Right kidney (tissue), 9 donors: Measurements from ENCODE around the gene ZNF655.
"Not testable (repeated sequence)": the region's sequence is repeated elsewhere in the genome, so short reads cannot be mapped to it uniquely, and the experiment has no call there.

ENCODE experiments used
- DNase-seq: peaks from one replicate; pipeline ENCODE4 v3.0.0-alpha.2; 2016
- long read RNA-seq, 8 donors: transcript quantifications; one replicate each; lab custom pipeline, GENCODE V29; 2026

The ZNF655 gene
- long read RNA-seq, donor 1, transcript ZNF655-222 (4 exons, 1,815 nt), result major isoform, 5 of 12 reads
- long read RNA-seq, donor 1, partial matches to known transcripts, result 0 of 12 reads
- long read RNA-seq, donor 1, other reads (novel, unspliced or antisense), result 0 of 12 reads
- long read RNA-seq, donor 2, partial matches to known transcripts, result 0 of 2 reads
- long read RNA-seq, donor 2, other reads (novel, unspliced or antisense), result 0 of 2 reads
- long read RNA-seq, donor 3, full-length matches to known transcripts, result 10 of 10 reads
- long read RNA-seq, donor 3, partial matches to known transcripts, result 0 of 10 reads
- long read RNA-seq, donor 3, other reads (novel, unspliced or antisense), result 0 of 10 reads
- long read RNA-seq, donor 4, full-length matches to known transcripts, result 12 of 12 reads
- long read RNA-seq, donor 4, partial matches to known transcripts, result 0 of 12 reads
- long read RNA-seq, donor 4, other reads (novel, unspliced or antisense), result 0 of 12 reads
- long read RNA-seq, donor 5, full-length matches to known transcripts, result 8 of 8 reads
- long read RNA-seq, donor 5, partial matches to known transcripts, result 0 of 8 reads
- long read RNA-seq, donor 5, other reads (novel, unspliced or antisense), result 0 of 8 reads
- long read RNA-seq, donor 6, transcript ZNF655-222 (4 exons, 1,815 nt), result major isoform, 5 of 15 reads
- long read RNA-seq, donor 6, partial matches to known transcripts, result 0 of 15 reads
- long read RNA-seq, donor 6, other reads (novel, unspliced or antisense), result 0 of 15 reads
- long read RNA-seq, donor 7, full-length matches to known transcripts, result 23 of 23 reads
- long read RNA-seq, donor 7, partial matches to known transcripts, result 0 of 23 reads
- long read RNA-seq, donor 7, other reads (novel, unspliced or antisense), result 0 of 23 reads
- long read RNA-seq, donor 8, full-length matches to known transcripts, result 12 of 12 reads
- long read RNA-seq, donor 8, partial matches to known transcripts, result 0 of 12 reads
- long read RNA-seq, donor 8, other reads (novel, unspliced or antisense), result 0 of 12 reads

DNA sequence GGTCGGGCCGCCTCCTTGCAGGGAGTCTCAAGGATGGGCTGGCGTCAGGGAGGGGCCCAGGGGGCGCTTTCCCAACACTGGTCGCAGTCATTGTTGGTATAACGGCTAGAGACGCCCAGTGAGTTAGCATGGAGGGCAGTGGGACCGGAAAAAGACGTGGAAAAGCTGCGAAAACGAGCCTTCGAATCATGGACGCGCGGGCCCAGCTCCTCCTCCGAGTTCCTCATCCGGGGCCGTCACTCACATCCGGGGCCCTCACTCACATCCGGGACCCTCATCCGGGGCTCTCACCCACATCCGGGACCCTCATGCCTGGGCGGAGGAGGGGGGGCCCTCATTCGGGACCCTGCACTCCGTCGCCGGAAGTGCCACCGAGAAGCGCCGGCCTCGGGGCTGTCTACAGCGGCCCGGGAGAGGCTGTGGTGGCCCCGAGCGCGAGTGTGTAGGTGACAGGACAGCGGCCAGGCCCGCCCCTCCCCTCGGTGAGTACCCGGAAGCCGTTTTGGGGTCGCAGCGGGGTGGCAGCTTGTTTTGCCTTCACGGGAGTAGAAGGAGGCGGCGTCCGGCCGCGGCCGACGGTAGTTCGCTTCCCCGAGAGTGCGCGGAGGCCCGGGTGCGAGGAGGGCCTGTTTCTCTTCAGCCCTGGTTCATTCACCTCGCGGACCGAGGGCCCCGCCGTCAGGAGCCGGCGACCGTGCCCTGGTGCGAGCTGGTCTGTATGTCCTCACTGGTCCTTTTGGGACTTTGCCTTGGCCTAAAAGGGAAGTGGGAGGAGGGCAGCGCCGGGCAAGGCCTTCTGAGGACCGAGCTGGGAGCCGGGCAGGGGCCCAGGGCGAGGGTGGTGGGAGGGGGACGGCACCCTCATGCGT lies at the start of gene ZNF655:
Gene ZNF655, plus strand, starts transcription at position 337 of the 869 bp plus-strand sequence. CDS start 1,918 bp downstream, outside the sequence.
- DNase-seq, result peak; percentile 92

GRCh38 chr7:99514050-99514449 lies 44.4 kb upstream of the ZNF655 start:
- no peak for DNase-seq

DNA sequence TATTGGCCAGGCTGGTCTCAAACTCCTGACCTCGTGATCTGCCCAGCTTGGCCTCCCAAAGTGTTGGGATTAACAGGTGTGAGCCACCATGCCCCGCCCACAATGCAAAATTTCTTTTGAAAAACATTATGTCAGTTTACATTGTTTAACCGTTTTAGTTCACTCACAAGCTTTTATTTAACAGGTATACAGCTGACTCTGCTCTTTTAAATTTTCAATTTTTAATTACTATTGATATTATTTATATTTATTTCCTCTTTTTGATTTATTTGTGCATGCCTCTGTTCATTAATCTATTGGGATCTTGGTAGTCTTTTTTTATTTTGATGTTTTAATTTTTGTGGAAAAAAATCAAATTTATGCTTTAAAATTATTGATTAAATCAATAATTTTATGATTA lies 37.0 kb upstream of the ZNF655 start:
- DNase-seq, result no peak

GRCh38 chr7:99525713-99526440 lies 32.6 kb upstream of the ZNF655 start:
- DNase-seq, result no peak

GRCh38 chr7:99531354-99531765 lies 27.1 kb upstream of the ZNF655 start:
- DNase-seq, result no peak

- DNase-seq, result no peak
Measured at GRCh38 chr7:99535667-99536066, 22.8 kb upstream of the ZNF655 start.

DNA sequence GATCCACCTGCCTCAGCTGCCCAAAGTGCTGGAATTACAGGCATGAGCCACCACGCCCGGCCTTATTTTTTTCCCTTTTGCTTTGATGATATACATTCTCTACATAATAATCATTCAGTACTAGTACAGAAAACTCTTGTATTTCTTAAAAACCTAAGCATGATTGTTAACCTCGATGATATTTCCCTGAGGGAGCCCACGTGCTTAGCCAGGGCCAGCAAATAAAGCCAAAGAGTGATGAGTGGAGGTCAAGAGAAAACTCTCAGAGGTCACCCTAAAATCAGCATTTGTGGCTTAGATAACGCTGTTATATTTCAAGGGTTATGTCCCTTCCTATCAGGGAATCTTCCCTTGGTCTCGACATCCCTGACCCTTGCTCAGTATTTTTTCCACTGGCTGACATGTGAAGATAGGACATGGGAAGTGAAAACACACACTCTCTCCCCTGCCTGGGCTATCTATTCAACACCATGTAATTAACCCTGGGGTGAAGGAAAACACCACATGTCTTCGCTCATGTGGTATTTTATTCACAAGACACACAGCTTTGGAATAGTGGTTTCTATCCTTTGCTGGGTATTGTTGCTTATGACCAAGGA lies 19.1 kb upstream of the ZNF655 start:
- no peak for DNase-seq

- no peak for DNase-seq
Measured at GRCh38 chr7:99540542-99540941, 17.9 kb upstream of the ZNF655 start.

- DNase-seq, result no peak
Measured at GRCh38 chr7:99541212-99541611, 17.2 kb upstream of the ZNF655 start.

DNA sequence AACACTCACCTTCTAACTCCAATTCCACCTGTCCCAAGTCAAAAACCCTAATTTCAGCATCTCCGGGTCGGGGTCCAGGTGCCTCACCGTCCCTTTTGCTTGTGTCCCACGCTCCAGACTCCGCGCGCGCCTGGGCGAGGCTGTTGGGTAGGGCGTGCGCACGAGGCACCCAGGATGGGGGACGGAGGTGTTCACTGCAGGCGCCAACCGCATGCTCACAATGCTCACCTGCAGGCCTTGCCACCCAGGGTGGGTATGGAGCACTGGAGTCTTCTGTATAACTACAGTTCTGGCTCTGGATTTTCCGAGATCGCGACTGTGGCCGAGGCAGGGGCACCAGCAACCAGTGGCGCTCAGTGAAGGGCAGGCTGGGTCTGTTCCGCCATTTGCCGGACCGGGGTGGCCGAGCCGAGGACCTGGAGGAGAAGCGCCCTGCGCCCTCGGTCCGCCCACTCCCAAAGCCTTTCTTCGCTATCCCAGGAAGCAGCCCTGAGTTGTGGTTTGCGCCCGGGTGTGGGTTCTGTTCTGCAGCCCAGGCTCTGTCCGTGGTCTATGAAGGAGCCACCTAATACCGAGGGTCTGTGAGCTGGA lies 15.3 kb upstream of the ZNF655 start:
- DNase-seq, result no peak

GRCh38 chr7:99543916-99544315 lies 14.5 kb upstream of the ZNF655 start:
- DNase-seq, result no peak

GRCh38 chr7:99545308-99545707 lies 13.1 kb upstream of the ZNF655 start:
- DNase-seq, result not testable (repeated sequence)

- not testable (repeated sequence) for DNase-seq
Measured at GRCh38 chr7:99549545-99549944, 8.9 kb upstream of the ZNF655 start.

GRCh38 chr7:99551334-99551733 lies 7.1 kb upstream of the ZNF655 start:
- no peak for DNase-seq

GRCh38 chr7:99551767-99552463 lies 6.5 kb upstream of the ZNF655 start, which contains the start of gene FAM200A:
TSS of gene FAM200A (minus strand) at chr7:99552114. CDS start at chr7:99548407, 3,707 bp downstream.
- peak; percentile 83 for DNase-seq

DNA sequence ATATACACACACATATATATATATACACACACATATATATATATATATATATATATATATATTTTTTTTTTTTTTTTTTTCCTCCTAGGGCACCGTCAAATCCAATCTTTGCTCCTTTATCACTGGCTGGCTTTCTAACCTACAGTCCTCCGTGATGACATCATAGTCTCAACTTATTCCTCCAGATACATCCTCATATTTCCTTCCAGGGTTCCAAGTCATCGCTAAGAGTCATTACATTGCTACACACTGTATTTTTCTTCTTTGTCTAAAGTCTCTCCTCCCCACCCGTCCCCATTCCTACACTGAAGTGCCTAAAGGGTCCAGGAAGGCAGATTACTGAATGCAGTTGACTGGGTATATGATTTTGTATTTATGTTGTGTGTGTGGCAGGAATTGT lies 5.4 kb upstream of the ZNF655 start:
- DNase-seq, result no peak

DNA sequence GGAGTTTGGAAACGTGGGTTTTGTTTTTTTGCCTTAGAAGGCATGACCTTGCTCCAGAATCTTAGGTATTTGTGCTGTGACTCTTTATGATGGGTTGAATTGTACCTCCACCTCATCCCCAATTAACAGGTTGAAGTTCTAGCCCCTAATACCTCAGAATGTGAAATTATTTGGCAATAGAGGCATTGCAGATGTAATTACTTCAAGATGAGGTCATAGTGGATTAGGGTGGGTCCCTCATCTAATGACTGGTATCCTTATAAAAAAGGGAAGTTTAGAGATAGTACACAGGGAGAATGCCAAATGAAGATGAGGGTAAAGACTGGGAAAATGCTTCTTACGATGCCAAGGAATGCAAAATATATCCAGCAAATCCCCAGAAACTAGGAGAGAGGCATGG lies 3.5 kb upstream of the ZNF655 start:
- DNase-seq, result no peak

GRCh38 chr7:99557196-99557607 lies 1.2 kb upstream of the ZNF655 start:
- DNase-seq, result no peak

DNA sequence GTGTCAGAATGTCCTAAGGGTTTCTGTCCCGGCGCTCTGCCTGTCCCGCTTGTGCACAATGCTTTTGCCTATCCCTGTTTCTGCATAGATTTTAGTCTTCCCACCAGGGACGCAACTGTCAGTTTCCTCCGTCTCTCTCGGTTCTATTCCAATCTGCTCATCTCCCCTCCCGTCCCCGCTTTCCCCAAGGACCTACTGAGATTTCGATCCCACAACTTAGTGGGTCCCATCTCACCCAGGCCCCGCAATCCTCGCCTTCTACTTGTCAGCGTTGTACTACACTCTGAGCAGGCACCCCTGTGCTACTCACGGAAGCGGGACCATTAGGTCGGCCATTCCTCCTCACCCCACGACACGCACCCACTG lies 519 bp upstream of the ZNF655 start:
- no peak for DNase-seq
